Measurements from ENCODE around the gene TP53TG3C. TPM values are rescaled to one million over a fixed set of nuclear protein-coding genes. Genes with fewer than 3 reads are reported as not detected.
"Not testable (repeated sequence)": the region's sequence is repeated elsewhere in the genome, so short reads cannot be mapped to it uniquely, and the experiment has no call there.

TP53TG3C gene, protein sequence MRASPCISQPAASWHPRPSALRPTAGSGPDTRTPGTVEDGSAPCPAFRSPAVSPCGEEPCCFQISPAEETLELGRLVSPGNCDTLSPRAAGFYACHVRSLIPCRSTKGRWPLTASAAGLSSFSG
- total RNA-seq = not detected

DNA sequence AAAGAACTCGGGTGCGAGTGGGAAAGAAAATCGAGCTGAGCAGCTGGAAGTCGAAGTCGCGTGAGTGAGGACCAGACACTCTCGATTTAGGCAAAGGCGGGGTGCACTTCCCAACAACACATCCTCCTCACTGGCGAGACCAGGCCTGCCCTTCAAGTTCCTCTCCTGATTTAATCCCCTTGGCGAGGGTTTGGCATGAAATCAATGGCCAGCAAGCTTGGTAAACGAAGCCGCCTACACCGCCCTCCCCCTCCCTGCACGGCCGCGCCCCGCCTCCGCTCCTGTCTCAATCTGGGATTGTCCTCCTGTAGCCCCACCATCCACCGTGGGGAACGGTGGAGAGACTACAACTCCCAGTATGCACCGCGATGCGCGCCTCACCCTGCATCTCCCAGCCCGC is at the start of gene TP53TG3C:
TP53TG3C (plus strand) TSS at position 301 of the 400 bp plus-strand sequence; CDS start at position 369, 68 bp downstream.
- intact Hi-C loops (cut with DNase I); H3K36me3 ChIP-seq (replicated peaks in 1 of 2; ENCODE audit: insufficient read depth in 1 of 2, low read depth in 2 of 2); ATAC-seq; H3K27me3 ChIP-seq; H3K4me3 ChIP-seq; H3K27ac ChIP-seq; H3K4me1 ChIP-seq; DNase-seq; H3K9me3 ChIP-seq: not testable (repeated sequence)
- WGBS, 2 donors = no CpG with 5 or more reads among the region's 25 CpGs

Small RNA genes within 50 kb of the gene (small RNA-seq; reads per million reads assigned to genes)
- gene AC138869.1 = not detected

Other genes starting within 250 kb of the TP53TG3C start
- not detected for gene TP53TG3E, start 110.1 kb downstream of the TP53TG3C start, total RNA-seq
- not detected for gene TP53TG3B, start 166.6 kb downstream of the TP53TG3C start, total RNA-seq